GM19240 (cell line): ENCODE results near the gene TBL1XR1.

ENCODE experiments used
- DNase-seq: peaks from one replicate; pipeline ENCODE4 v3.0.0; 2011; ENCODE audit warnings: low spot score; ENCODE audit not compliant: insufficient read length

The TBL1XR1 gene

DNA sequence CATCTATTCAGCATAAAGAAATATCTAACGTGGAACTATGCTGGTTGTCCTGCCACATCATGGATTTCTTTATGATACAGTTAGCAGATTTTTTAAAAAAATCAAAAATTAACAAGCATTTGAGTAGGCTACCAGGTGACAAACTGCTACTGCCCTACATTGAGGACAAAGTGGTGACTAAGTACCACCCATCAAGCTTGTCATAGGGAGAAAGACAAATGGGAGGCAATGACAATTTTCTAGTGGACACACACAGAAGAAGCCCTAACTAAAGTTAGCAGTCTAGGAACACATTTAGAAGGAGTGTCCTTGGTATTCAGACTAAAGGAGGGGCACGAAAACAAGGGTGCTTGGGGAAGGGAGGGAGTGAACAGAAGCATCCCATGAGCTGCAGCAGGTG is 131.2 kb downstream of the TBL1XR1 start:
- DNase-seq = no peak

DNA sequence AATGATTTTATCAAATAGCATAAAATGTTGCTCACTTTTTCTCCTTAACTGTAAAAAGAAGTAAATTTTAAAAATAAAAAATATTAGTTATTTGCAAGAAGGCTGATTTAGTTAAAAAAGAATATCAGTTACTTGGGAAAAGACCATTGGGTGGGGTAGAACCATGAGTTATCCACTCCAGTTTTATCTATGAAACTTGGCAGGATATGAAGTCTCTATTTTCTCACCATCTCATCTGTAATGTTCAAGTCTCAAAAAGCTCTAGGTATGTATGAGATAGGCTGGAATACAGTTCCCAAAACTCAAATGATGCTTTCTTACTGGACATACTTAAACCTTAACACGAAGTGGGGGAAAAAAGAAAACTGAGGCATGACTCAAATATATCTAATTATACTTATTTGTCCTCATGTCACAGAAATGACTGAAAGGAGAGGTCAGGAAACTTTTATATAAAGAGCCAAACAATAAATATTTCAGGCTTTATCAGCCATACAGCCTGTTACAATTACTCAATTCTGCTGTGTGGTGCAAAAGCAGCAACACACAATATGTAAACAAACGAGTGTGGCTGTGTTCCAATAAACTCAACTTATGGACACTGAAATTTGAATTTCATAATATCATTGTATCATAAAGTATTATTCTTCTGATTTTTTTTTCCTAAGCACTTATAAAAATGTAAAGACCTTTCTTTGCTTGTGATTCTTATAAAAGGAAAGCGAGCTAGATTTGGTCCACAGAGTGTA is 131.8 kb downstream of the TBL1XR1 start:
- no peak for DNase-seq

DNA sequence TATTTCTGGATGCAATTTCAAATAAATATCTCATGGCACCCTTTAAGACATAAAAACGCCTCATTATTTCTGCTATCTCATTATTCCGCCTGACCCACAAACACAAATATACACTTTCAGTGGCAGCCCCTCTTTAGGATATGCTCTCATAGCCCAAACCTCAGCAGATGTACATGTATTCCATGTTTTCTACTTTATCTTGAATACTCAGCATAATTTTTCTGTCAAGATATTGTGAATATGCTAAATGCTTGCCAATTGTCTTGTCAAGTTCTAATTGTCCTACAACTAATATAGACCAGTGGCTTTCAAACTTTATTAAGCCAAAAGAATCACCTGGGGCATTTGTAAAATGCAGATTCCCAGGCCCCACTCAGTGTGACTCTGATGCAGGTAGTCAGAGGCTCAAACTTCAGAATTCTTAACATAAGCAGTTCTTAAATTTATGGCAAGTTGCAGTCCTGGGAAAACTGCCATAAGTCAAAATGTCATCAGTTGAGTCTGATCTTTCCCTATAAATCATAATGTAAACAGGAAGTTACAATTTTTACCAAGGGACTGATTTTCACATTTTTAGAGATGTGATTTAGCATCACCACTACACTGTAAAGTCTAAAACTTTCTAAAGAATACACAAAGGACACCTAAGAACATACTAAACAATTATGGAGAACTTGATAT is 135.1 kb downstream of the TBL1XR1 start:
- no peak for DNase-seq

GRCh38 chr3:177061369-177061768 is 135.9 kb downstream of the TBL1XR1 start:
- DNase-seq = no peak

DNA sequence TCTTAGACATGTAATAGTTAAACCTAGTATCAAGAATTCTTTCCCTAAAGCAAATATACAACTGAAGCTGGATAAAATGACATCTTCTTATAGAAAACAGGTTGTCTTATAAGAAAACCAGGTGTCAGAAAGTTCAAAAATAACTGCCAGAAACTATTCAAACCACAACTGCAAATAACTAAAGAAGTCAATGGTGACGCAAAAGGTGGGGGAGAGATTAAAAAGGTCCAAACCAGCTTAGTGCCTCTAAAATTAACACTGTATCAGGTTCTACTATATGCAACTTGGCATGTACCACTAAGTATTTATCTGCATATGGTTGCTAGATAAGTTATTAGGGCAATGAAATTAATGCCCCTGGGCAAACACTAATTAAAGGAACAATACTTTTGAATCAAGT is 136.8 kb downstream of the TBL1XR1 start:
- DNase-seq = no peak

DNA sequence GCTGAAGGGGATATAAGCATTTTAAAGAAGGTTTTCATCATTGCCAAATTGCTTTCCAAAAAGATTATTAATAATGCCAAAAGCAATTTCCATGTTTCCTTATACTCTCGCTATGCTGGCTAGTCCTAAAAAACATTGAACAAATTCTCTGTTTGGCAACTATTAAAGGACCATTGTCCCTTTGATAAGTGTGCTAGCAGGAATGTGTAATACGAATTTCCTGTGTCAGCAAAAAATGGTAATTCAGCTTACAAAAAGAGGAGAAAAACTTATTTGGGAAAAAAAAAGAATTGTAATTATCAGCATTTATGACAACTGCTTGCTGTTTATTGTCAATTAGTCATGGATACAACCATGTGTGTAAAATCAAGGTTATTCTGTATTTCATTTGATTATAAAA is 138.6 kb downstream of the TBL1XR1 start:
- DNase-seq = no peak

DNA sequence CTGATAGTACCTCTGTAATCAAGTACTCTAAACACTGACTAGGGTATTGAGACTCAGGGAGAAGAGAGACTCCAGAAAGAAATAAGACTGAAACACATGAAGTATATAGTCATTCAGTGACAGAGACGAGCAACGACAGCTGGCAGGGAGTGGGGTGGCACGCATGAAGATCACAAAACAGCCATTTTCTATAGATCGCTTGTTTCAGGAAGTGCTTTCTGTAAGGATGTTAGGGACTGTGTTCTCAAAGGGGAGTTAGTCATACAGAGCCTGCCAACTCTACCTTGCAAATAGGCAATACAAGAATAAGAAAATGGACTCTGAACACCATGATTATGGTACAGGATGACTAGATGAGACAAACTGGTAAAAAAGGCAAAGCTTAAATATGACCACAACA is 139.5 kb downstream of the TBL1XR1 start:
- peak; percentile 16 for DNase-seq

DNA sequence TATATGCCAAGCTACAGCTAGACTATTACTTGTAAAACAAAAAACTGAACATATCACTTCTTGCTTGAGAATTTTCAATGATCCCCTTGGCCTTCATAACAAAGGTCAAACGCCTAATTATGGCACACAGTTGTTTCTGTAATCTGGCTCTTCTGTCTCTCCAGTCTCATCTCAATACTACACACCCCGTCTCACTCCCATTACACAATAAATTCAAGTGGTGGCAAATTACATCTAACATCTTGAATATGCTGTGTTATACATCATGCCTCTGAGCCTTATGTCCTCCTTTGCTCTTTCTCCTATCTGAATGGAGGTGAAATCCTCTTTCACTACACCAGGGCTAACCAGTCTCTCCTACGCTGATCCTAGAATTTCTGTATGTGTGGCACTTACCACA is 140.4 kb downstream of the TBL1XR1 start:
- no peak for DNase-seq

DNA sequence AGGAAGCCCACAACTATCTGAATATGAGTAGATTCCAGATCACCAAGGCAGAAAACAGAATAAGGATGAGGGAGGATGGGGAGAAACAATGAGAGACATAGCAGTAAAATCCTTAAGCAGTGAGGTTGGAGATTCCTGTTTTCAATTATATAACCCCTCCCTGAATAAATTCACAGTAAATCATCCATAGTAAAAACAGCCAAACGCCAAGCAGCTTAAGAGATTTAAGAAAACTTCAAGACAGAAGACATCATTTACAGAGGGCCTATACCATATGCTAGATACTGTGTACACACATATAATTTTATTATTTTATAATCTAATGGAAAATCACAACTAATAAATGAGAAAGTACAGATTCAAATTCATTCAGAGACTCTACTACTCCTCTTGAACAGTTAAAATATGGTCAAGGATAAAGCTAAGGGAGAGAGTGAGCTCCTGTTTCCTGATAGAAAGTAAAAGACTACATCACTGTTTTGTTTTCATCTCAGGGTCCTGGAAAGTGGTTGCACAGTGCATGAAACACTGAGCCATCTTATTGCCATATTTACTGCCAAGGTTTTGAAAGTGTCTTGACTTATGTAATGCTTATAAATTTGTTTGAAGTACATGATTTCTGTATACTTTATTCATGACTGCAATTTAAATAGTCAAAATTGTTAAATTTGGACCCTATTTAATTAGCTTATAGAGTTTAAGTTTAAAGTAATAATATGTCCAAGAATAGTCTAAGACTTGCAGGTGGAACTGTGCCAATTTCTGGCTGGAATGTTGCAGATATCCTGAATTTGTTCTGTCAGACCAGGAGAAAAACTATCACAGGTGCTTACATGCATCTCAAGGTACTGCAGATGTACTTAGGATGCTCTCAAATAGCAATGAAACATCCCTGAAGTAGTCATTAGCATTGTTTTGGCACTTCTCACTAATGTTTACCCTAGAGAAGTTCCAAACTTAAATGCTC is 141.4 kb downstream of the TBL1XR1 start:
- no peak for DNase-seq

- DNase-seq = no peak
Observed at GRCh38 chr3:177053107-177053506, 144.2 kb downstream of the TBL1XR1 start.

GRCh38 chr3:177051411-177051810 is 145.9 kb downstream of the TBL1XR1 start:
- DNase-seq = no peak

DNA sequence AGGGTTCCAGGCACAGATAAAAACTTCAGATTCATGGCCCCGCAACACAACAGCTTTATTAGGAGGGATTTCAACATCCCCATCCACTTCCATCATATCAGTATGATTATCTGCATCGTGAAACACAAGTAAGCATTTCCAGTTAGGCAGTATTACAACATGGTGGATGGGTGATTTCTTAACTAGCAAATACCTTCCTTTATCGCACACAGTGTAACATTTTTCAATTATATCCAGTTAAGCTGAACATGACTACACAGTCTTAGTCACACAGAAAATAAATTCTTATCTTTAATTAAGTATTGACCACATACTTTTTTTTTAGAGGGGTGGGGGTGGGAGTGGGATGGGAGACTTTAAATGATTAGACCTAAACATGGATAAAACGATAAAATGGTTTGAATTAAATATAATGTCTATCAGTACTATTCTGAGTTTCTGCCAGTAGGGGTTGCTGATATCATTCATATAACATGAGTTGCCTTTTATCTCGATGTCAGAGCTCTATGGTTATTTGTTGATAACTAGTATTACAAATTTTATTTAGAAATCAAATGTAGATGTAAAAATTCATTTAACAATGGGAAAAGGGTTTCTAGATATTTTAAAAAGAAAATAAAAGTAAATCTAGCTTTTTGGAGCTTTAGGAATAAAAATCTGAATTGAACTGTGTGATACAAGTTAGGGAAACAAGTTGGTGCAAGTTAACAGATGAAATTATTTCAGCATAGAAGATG is 146.6 kb downstream of the TBL1XR1 start:
- no peak for DNase-seq

DNA sequence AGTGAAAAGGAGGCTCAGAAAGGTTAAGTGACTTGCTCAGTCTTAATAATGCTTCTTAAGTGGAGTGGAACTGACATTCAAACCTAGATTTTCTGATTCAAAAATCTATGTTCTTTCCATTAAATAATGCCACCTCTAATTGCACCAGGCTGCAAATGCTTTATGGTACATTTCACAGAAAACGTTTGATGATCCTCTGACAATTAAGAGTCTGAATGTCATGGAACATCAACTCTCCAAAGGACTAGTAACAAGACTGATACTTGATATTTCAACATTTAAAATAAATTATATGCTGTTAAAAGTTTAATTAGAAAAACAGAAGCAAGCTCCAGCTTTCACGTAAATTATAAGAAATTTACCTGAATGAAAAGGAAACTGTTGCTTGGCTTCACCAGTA is 151.5 kb downstream of the TBL1XR1 start:
- no peak for DNase-seq

GRCh38 chr3:177045222-177045621 is 152.1 kb downstream of the TBL1XR1 start:
- DNase-seq = no peak

DNA sequence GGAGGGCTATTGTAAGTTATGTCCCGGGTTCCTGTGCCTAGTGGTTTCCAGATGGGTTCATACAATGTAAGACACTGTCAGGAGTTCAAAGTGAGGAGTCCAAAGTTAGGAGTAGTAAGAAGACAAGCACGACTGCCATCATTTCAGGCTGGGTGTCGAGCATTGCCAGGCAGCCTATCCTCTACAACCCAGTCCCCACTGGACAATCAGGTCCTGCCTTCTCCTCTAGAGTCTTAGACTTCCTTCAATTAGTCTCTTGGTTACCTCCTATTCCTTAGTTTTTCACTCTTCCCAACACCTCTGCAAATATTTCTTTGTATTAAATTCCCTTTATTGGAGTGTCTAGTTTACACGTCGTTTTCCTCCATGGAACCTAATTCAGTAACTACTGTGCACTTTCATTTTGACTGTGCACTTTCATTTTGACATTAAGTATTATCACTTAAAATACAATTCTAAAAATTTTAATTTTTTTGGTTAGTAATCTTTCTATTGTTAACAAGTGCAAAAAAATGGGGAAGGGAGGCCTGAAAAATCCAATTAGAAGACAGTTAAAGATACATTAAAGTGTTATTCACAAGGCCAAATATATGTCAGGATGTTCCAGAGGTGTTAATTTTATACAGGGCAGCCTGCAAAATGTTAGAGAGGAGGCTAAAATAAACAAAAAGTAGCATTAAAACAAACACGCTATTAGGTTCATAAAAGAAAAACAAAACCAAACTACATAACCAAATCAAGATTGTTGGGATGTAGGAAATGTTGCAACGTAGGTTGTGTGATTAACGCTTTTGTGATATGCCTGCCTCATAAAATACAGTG is 155.3 kb downstream of the TBL1XR1 start:
- DNase-seq = no peak

DNA sequence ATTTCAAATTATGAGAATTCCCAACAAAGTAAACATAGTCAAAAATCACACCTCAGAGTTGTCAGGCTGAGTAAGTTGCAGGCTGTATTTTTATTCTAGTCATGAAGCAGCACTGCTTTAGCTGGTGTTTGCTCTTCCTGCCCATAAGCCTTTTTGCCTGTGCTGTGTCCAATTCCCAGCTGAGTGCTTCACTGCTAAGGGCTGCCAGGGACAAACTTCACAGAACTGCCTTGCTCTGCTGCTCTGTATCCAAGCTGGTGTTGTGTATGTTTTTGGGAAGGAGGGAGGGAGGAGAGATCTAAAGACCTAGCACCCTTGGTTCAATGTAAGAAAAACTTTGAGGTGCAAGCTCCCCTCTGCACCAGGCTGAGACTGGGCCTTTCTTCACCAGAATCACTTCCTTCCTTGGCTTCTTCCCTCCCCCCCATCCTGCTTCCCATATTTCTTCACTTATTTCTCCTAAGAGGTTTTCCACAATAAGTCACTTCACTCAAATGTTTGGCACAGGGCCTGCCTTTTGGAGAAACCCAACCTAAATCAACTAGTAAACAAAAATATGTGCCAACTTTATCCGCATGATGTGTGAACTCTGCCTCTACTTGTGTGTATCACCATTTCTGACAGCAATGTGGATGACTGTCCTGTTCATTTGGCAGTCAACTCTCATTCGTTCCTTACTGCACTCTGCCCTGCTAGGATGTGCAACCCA is 156.1 kb downstream of the TBL1XR1 start:
- DNase-seq = no peak

- DNase-seq = no peak
Observed at GRCh38 chr3:177039490-177040274, 157.6 kb downstream of the TBL1XR1 start.

- no peak for DNase-seq
Observed at GRCh38 chr3:177037241-177037640, 160.0 kb downstream of the TBL1XR1 start.

DNA sequence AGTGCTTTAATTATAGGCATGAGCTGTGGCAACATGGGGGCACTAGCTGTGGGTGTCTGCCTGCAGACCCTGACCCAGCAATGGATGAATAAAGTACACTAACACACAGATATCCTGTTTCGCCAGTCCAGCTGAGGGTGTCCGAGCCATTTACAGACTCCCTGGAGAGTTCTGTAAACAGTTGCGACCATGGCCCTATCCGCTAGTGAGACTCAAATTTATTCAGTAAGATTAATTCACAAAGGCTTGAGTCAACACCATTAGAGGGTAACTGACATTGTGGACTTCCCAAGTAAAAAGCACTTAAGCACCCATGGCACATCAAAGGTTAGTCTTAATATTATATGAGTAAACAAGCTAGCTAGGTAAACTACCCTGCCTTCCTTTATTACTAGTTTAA is 161.6 kb downstream of the TBL1XR1 start:
- no peak for DNase-seq
